WI38 (cell line): ENCODE data around the gene AGPAT4.
"Not testable (repeated sequence)": the region's sequence is repeated elsewhere in the genome, so short reads cannot be mapped to it uniquely, and the experiment has no call there.

Experiments
- H3K4me3 ChIP-seq: 2 replicates; pipeline ENCODE4 v1.5.1; 2011; ENCODE audit warnings: low read depth, mild to moderate bottlenecking, control low read depth, low read length
- TF ChIP-seq, protein P1 (sequence below): IDR thresholded peaks from 2 replicates; pipeline ENCODE4 v1.5.1; 2012; ENCODE audit warnings: low read depth, mild to moderate bottlenecking, control low read depth, low read length

AGPAT4 gene

DNA sequence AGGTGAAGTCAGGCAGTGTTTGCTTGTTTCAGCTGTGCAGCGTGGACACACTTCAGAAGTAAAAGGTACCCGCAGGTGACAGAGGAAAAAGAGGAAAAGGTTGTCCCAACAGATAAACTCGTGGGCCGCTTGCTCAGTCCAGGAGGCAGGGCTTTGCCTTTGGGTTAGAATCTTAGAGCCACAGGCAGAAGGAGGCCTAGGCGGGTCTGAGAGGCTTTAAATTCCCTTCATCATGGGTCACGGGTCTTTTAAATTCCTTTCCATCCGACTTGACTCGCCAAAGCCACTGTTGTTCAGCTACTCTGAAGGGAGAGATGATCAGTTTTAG is 48.2 kb downstream of the AGPAT4 start:
- TF ChIP-seq, protein P1, sequence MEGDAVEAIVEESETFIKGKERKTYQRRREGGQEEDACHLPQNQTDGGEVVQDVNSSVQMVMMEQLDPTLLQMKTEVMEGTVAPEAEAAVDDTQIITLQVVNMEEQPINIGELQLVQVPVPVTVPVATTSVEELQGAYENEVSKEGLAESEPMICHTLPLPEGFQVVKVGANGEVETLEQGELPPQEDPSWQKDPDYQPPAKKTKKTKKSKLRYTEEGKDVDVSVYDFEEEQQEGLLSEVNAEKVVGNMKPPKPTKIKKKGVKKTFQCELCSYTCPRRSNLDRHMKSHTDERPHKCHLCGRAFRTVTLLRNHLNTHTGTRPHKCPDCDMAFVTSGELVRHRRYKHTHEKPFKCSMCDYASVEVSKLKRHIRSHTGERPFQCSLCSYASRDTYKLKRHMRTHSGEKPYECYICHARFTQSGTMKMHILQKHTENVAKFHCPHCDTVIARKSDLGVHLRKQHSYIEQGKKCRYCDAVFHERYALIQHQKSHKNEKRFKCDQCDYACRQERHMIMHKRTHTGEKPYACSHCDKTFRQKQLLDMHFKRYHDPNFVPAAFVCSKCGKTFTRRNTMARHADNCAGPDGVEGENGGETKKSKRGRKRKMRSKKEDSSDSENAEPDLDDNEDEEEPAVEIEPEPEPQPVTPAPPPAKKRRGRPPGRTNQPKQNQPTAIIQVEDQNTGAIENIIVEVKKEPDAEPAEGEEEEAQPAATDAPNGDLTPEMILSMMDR, result no peak
- H3K4me3 ChIP-seq, result no peak overlapping the region

DNA sequence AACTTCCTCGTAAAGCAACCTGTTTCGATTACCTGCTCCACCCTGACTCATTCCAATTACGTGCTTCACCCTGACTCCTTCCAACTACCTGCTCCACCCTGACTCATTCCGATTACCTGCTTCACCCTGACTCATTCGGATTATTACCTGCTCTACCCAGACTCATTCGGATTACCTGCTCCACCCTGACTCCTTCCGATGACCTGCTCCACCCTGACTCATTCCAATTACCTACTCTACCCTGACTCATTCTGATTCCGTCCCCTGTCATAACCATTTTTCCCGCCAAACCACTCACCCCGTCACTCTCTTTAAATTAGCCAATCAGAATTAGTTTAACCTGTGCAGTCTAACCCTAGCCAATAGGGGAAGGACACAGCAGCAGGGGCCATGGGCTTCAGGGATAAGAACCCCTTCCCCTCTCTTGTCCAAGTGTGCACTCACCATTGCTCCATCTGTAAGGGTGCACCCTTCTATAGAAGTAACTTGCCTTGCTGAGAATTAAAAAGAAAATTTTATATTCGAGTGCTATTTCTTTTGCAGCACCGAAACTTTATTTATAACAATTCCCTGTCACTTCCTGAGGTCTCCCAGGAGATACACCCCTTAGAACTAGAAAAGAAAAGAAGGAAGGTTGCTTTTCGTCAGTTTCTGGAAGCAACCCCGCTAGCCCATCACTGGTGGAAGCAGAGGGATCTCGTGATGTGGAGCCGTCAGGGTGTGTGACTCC is 48.7 kb downstream of the AGPAT4 start:
- H3K4me3 ChIP-seq, result not testable (repeated sequence)

DNA sequence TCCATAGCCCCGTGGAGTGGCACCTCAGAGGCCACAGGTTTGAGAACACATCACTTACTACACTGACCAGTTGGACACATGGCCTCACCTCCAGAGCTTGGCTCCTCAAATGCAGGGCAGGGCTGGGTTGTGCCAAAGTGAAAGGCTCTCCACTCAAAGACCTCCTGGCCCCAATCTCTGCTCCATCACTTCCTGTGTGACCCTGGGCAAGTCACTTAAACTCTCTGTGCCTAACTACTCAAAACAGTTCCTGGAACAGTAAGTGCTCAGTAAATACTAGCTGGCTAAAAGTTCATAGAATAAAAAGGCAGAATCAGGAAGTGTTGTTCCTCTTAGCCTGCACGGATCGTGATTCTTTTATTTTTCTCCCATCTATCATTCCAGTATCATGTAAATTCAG is 50.2 kb downstream of the AGPAT4 start:
- H3K4me3 ChIP-seq, result no peak overlapping the region
- TF ChIP-seq, protein P1, result no peak

DNA sequence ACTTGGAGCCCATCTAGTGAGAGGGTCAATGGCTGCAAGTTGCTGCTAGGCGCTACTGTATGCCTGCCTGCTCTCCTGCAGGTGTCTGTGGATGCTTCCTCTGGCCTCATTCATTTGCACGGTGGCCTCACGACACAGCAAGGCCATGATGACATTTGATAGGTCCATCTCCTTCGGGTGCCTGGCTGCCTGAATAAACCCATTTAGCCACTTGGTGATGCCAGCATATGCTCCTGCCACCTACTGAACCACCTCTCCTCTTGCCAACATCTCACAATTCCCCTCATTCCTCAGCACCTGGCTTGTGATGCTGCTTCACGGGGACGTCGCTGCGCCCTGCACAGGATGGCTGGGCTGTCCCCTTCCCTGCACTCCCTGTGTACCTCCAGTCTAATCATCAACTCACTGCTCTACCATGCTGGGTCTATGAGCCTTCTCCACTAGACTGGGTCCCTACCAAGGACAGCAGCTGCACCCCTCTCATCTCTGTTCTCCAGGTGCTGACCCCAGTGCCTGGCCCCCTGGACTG is 51.1 kb downstream of the AGPAT4 start:
- TF ChIP-seq, protein P1, result no peak
- H3K4me3 ChIP-seq, result no peak overlapping the region

DNA sequence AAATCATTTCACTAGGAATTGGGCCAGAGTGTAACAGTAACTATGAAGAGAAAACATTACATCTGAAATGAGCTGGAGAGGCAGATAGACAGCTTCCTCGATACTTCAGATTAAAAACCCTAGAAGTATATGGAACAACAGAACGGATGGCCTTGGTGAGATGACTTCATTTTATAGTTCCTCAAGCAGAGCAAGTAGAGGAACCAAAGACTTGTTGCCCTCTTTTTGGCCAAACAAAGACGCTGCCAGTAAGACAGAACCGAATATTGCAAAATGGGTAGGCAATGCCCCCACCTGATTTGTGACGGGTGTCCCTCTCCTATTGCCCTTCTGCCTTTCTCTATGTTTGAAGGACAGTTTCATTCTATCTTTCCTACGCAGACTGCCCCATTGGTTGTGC is 53.5 kb downstream of the AGPAT4 start:
- H3K4me3 ChIP-seq, result no peak overlapping the region
- TF ChIP-seq, protein P1, result no peak

DNA sequence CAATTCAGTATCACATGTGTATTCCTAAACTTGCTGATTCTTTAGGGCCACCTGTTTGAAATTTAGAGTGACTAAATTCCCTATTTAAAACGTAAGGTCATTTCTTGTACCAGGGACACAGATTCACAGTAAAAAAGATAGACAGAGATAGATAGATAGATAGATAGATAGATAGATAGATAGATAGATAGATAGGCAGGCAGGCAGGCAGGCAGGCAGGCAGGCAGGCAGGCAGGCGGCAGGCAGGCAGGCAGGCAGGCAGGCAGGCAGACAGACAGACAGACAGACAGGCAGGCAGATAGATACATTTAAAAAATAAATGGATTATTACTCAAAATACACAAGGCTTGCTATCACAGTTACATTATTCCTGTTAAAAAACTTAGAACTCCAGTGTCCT is 54.2 kb downstream of the AGPAT4 start:
- TF ChIP-seq, protein P1, result no peak
- H3K4me3 ChIP-seq, result no peak overlapping the region

DNA sequence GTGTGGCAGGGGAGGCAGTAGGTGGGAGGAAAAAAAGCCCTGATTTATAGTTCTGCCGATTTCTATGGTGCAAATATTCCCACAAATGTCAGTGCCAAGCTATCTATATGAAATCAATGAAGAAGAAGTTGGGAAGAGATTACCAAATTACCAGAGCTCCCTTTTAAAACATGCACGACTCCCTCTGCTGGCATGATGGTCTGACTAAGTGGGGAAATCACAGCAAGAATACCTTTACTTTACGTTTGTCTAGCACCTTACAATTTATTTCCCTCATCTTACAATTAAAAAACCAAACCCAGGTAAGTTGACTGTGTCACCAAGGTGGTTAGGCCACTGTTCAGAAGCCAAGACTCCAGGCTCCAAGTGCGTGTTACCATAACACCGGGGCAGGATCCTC is 55.6 kb downstream of the AGPAT4 start:
- TF ChIP-seq, protein P1, result no peak
- no peak overlapping the region for H3K4me3 ChIP-seq

DNA sequence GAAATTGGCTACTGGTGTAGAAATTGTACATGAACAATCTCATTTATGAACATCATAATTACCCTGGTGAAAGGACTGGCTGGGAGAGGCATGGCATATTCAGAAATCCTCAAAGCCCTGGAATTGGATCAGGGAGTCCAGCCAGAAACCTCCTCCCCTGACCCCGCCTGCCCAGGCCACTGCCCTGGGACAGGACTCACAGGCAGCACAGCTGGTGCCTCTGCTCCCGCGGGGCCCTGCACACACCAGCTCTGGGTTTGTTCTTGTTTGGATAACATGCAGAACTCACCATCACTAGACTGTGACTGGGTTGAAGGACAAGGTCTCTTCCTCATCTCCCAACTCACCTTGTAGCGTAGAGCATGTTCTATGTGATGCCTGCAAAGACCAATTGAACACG is 56.2 kb downstream of the AGPAT4 start:
- no peak overlapping the region for H3K4me3 ChIP-seq
- TF ChIP-seq, protein P1, result no peak
